ENCODE results near the gene SLC6A13.

The SLC6A13 gene

GRCh38 chr12:213527-213932, 49.1 kb downstream of the SLC6A13 start:
- no peak for DNase-seq

GRCh38 chr12:212715-213526, 49.7 kb downstream of the SLC6A13 start:
- no peak for DNase-seq

GRCh38 chr12:212415-212714, 50.3 kb downstream of the SLC6A13 start:
- DNase-seq: no peak

GRCh38 chr12:211639-212414, 50.8 kb downstream of the SLC6A13 start:
- no peak for DNase-seq

- DNase-seq: no peak
These were observed 51.5 kb downstream of the SLC6A13 start for GRCh38 chr12:211142-211465.

- DNase-seq: no peak
These were observed 52.1 kb downstream of the SLC6A13 start for GRCh38 chr12:210277-211141.

- no peak for DNase-seq
These were observed 52.8 kb downstream of the SLC6A13 start for GRCh38 chr12:209851-210250.

GRCh38 chr12:209246-209645, 53.4 kb downstream of the SLC6A13 start:
- DNase-seq: no peak

- DNase-seq: no peak
These were observed 53.8 kb downstream of the SLC6A13 start for GRCh38 chr12:208813-209212.

- DNase-seq: no peak
These were observed 54.8 kb downstream of the SLC6A13 start for GRCh38 chr12:207804-208203.

GRCh38 chr12:206746-207440, 55.7 kb downstream of the SLC6A13 start:
- no peak for DNase-seq

- no peak for DNase-seq
These were observed 57.6 kb downstream of the SLC6A13 start for GRCh38 chr12:205026-205425.

GRCh38 chr12:204261-204678, 58.4 kb downstream of the SLC6A13 start:
- no peak for DNase-seq

- DNase-seq: no peak
These were observed 59.0 kb downstream of the SLC6A13 start for GRCh38 chr12:203462-204260.

- DNase-seq: no peak
These were observed 59.6 kb downstream of the SLC6A13 start for GRCh38 chr12:203074-203461.

- no peak for DNase-seq
These were observed 60.4 kb downstream of the SLC6A13 start for GRCh38 chr12:202081-202731.

GRCh38 chr12:201361-201760, 61.3 kb downstream of the SLC6A13 start:
- no peak for DNase-seq

GRCh38 chr12:198705-199104, 63.9 kb downstream of the SLC6A13 start:
- DNase-seq: no peak

GRCh38 chr12:197911-198695, 64.5 kb downstream of the SLC6A13 start:
- DNase-seq: no peak

GRCh38 chr12:197347-197746, 65.3 kb downstream of the SLC6A13 start:
- no peak for DNase-seq

- DNase-seq: no peak
These were observed 66.2 kb downstream of the SLC6A13 start for GRCh38 chr12:196436-196835.

Measured in stimulated activated CD4-positive, alpha-beta T cell treated with anti-CD3 and anti-CD28 coated beads, Interleukin-2, amount 100 ng/mL, for 48 hours (primary cell).